Measurements from ENCODE around the gene FCRLB. TPM values are rescaled to one million over a fixed set of nuclear protein-coding genes. Genes with fewer than 3 reads are reported as not detected.

The FCRLB gene
- total RNA-seq, 4 donors from 2014 or later: 0.72 to 1.4 (median 0.81) TPM; not detected in 1

DNA sequence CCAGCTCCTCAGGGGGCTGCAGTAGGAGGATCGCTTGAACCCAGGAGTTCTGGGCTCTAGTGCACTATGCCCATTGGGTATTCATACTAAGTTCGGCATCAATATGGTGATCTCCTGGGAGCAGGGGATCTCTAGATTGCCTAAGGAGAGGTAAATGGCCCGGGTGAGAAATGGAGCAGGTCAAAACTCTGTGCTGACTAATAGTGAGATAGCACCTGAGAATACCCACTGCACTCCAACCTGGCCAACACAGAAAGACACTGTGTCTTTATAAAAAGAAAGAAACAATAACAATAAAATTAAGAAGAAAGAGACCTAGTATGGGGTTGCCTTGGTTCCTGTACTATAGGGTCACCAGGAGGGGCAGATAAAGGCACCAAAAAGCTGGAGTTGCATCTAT lies 14.5 kb downstream of the FCRLB start:
- TF ChIP-seq, protein P1, sequence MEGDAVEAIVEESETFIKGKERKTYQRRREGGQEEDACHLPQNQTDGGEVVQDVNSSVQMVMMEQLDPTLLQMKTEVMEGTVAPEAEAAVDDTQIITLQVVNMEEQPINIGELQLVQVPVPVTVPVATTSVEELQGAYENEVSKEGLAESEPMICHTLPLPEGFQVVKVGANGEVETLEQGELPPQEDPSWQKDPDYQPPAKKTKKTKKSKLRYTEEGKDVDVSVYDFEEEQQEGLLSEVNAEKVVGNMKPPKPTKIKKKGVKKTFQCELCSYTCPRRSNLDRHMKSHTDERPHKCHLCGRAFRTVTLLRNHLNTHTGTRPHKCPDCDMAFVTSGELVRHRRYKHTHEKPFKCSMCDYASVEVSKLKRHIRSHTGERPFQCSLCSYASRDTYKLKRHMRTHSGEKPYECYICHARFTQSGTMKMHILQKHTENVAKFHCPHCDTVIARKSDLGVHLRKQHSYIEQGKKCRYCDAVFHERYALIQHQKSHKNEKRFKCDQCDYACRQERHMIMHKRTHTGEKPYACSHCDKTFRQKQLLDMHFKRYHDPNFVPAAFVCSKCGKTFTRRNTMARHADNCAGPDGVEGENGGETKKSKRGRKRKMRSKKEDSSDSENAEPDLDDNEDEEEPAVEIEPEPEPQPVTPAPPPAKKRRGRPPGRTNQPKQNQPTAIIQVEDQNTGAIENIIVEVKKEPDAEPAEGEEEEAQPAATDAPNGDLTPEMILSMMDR (IDR thresholded peaks at IDR 0.05): no peak
- TF ChIP-seq POLR2A (IDR thresholded peaks at IDR 0.05): no peak
- no peak for TF ChIP-seq POLR2AphosphoS5 (IDR thresholded peaks at IDR 0.05)
- TF ChIP-seq EP300 (IDR thresholded peaks at IDR 0.05): no peak
- DNase-seq (ENCODE audit: low spot score in 2 of 2): no peak
- Histone ChIP-seq H3K4me3 (no peak overlapping the region), H3K9me3 (no peaks in the 10 kb centered on the region), H3K36me3 (no peaks in the 10 kb centered on the region), H3K4me1 (peaks cover 13% of the 10 kb centered on the region), H3K27ac (no peak overlapping the region), H3K27me3 (no peaks in the 10 kb centered on the region)
- 90% methylated on average over 3 of the region's 3 CpGs for WGBS

DNA sequence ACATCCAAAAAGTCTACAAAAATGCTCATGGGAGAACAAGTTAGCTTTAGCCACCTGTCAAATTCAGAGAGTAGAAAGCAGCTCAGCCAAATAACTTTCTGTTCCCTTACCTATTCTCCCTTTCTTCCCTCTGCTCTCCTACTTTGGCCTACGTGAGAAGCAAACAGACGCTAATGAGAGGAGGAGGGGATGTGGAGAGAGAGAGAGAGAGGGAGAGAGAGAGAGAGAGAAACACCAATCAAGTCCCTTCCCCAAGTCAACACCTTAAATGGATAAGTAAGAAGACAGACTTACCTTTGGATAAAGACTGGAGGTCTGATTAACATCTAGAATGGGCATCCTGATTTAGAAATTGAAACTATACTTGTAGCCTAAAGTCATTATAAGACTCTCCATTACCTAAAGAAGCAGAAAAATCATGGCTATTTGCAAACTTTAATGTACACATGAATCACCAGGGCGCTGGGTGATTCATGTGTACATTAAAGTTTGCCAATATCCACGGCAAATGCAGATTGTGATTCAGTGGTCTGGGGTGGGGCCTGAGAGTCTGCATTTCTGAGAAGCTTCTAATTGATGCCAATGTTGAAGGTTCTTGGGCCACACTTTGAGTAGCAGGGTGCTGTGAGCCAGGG lies 15.1 kb downstream of the FCRLB start:
- Histone ChIP-seq H3K27me3 (no peaks in the 10 kb centered on the region), H3K9me3 (no peaks in the 10 kb centered on the region), H3K27ac (no peak overlapping the region), H3K4me1 (peaks cover 13% of the 10 kb centered on the region), H3K36me3 (no peaks in the 10 kb centered on the region), H3K4me3 (no peak overlapping the region)
- 69% methylated on average over 4 of the region's 4 CpGs for WGBS
- no peak for TF ChIP-seq POLR2A (IDR thresholded peaks at IDR 0.05)
- TF ChIP-seq, protein P1 (IDR thresholded peaks at IDR 0.05): no peak
- DNase-seq (ENCODE audit: low spot score in 2 of 2): no peak

DNA sequence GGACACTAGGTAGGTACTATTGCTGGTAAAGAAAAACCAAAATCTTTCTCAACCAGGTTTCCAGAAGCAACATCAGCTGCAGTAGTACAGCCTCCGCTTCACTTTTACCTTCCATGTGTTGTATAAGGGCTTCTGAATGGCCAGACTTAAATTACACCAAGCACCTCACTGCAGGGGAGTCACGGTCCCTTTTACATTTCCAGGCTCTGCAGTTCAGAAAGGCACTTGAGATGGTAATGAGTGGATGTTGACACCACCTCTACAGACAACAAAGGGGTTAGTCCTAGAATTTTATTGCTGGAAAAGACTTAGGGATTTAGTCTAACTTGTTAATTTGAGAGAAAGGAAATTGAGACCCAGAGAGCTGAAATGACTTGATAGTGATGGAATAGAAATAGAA lies 16.3 kb downstream of the FCRLB start:
- 74% methylated on average over 2 of the region's 2 CpGs for WGBS
- TF ChIP-seq, protein P1 (IDR thresholded peaks at IDR 0.05): no peak
- TF ChIP-seq POLR2A (IDR thresholded peaks at IDR 0.05): no peak

DNA sequence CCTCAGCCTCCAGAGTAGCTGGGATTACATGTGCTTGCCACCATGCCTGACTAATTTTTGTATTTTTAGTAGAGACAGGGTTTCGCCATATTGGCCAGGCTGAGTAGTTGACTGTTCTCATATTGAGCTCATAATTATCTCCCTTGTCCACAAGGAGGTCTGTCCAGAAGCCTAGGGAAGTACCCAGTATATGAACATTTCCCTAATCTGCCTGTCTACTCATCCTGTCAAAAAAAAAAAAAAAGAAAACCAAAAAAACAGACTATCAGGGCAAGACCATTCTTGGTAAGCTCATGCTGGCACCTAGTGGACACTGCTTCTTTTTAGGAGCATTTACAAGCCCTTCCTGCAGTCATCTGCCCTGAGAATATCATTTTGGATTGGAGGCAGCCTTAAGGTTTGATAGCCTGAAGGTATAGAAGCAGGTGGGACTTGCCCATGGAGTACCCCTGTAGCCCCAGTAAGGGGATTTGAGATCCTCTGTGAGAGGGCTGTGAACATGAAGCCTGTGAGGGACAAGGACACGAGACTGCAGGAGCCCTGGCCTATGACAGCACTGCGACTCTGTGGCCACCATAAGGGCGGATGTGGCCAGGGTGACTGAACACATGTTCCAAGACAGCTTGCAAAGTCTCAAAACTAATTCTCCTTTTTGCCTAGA lies 17.4 kb downstream of the FCRLB start:
- Histone ChIP-seq H3K4me3 (no peak overlapping the region), H3K9me3 (no peaks in the 10 kb centered on the region), H3K36me3 (no peaks in the 10 kb centered on the region), H3K27ac (no peak overlapping the region), H3K4me1 (peaks cover 4% of the 10 kb centered on the region), H3K27me3 (no peaks in the 10 kb centered on the region)
- TF ChIP-seq, protein P1 (IDR thresholded peaks at IDR 0.05): peak in 1 of 2 donors; percentile 7
- TF ChIP-seq EP300 (IDR thresholded peaks at IDR 0.05): no peak
- DNase-seq (ENCODE audit: low spot score in 2 of 2): no peak
- WGBS: 70% methylated on average over 4 of the region's 4 CpGs

More for the DNA sequence above, 16.3 kb downstream of the FCRLB start:
- peaks cover 13% of the 10 kb centered on the region for H3K4me1 ChIP-seq
- DNase-seq (ENCODE audit: low spot score in 2 of 2): no peak
- no peaks in the 10 kb centered on the region for H3K27me3 ChIP-seq
- H3K4me3 ChIP-seq: no peak overlapping the region
- H3K9me3 ChIP-seq: no peaks in the 10 kb centered on the region
- H3K36me3 ChIP-seq: no peaks in the 10 kb centered on the region
- H3K27ac ChIP-seq: no peak overlapping the region

DNA sequence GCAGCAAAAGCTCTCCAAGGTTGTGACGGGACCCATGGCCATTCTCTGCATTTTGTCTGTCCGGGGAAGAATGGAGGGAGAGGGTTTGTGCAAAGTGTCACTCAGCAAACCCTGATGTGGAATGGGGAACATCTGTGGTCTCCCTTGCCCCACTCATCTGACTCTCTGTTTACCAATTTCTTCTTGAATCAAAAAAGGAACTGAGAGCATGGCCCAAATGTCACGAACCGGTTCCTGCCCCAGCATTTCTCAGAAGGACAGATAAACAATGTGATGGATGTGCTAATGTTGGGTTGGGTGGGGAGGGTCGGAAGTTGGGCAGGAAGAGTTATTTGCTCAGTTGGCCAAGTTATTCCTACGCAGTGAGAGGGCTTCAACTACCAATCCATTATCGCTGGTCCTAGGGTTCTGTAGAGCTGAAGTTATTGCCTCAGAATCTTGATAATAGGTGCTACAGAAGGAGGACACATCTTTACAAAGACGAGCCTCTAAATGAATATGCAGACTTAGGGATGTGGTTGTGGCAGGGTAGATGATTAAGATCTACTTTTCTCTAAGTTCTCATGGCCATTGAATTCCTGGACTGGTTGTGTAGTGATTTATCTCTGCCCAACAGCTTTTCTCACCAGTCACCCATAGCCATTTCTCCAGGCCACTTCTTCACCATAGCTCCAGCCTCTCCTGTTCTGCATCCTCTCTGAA lies 18.7 kb downstream of the FCRLB start:
- TF ChIP-seq, protein P1 (IDR thresholded peaks at IDR 0.05): no peak
- TF ChIP-seq POLR2A (IDR thresholded peaks at IDR 0.05) (no peak), EP300 (IDR thresholded peaks at IDR 0.05) (no peak), POLR2AphosphoS5 (IDR thresholded peaks at IDR 0.05) (no peak)
- Histone ChIP-seq H3K27me3 (no peaks in the 10 kb centered on the region), H3K4me1 (no peaks in the 10 kb centered on the region), H3K36me3 (no peaks in the 10 kb centered on the region), H3K9me3 (no peaks in the 10 kb centered on the region), H3K27ac (peak overlapping the region; percentile 58), H3K4me3 (no peak overlapping the region)
- 78% methylated on average over 8 of the region's 8 CpGs for WGBS
- no peak for DNase-seq (ENCODE audit: low spot score in 2 of 2)
